ENCODE results near the gene PRKAG2. TPM values are rescaled to one million over a fixed set of nuclear protein-coding genes. Genes with fewer than 3 reads are reported as not detected.

PRKAG2 gene
- total RNA-seq, 2 experiments from 2014 or later, result 39.3 to 42.3 TPM

- H3K9me3 ChIP-seq (ENCODE audit: control insufficient read depth in 1 of 2, insufficient read depth in 1 of 2, low read length in 2 of 2), result no peaks in the 10 kb centered on the region
- no peak overlapping the region for H3K27ac Mint-ChIP-seq
Observed at GRCh38 chr7:151864561-151864960, 12.4 kb downstream of the PRKAG2 start.

GRCh38 chr7:151864081-151864480, 12.8 kb downstream of the PRKAG2 start:
- Histone ChIP-seq H3K27me3 (ENCODE audit: control insufficient read depth in 1 of 2, insufficient read depth in 2 of 2, low read length in 2 of 2) (no peaks in the 10 kb centered on the region), H3K9me3 (ENCODE audit: control insufficient read depth in 1 of 2, insufficient read depth in 1 of 2, low read length in 2 of 2) (no peaks in the 10 kb centered on the region), H3K4me1 (ENCODE audit: insufficient read depth, low read length) (peaks cover 4% of the 10 kb centered on the region), H3K4me3 (ENCODE audit: low read length) (no peak overlapping the region), H3K27ac (ENCODE audit: low read depth in 1 of 2, low read length in 2 of 2) (no peak overlapping the region), H3K36me3 (ENCODE audit: insufficient read depth, low read length) (peaks cover 7% of the 10 kb centered on the region)
- H3K36me3 Mint-ChIP-seq (ENCODE audit: low read depth), result no peaks in the 10 kb centered on the region
- ChIA-PET CTCF (no interaction called here), POLR2A (no interaction called here)
- H3K4me3 Mint-ChIP-seq, result no peak overlapping the region
- intact Hi-C loops (cut with DNase I, micrococcal nuclease), result no loop called here
- ATAC-seq (ENCODE audit: poor library complexity) (no peak), DNase-seq (no peak)
- peaks cover 38% of the 10 kb centered on the region for H3K4me1 Mint-ChIP-seq (ENCODE audit: low read depth)
- H3K9me3 Mint-ChIP-seq, result no peaks in the 10 kb centered on the region
- no peaks in the 10 kb centered on the region for H3K27me3 Mint-ChIP-seq
- H3K27ac Mint-ChIP-seq, result no peak overlapping the region
- TF ChIP-seq CTCF (IDR thresholded peaks at IDR 0.05), result no peak

More at GRCh38 chr7:151864561-151864960, 12.4 kb downstream of the PRKAG2 start:
- Histone ChIP-seq H3K27me3 (ENCODE audit: control insufficient read depth in 1 of 2, insufficient read depth in 2 of 2, low read length in 2 of 2) (no peaks in the 10 kb centered on the region), H3K27ac (ENCODE audit: low read depth in 1 of 2, low read length in 2 of 2) (no peak overlapping the region), H3K4me1 (ENCODE audit: insufficient read depth, low read length) (peaks cover 7% of the 10 kb centered on the region), H3K36me3 (ENCODE audit: insufficient read depth, low read length) (peaks cover 3% of the 10 kb centered on the region), H3K4me3 (ENCODE audit: low read length) (no peak overlapping the region)
- H3K27me3 Mint-ChIP-seq, result no peaks in the 10 kb centered on the region
- CTCF ChIA-PET, result no interaction called here
- no peak for TF ChIP-seq CTCF (IDR thresholded peaks at IDR 0.05)
- H3K9me3 Mint-ChIP-seq, result no peaks in the 10 kb centered on the region
- H3K4me1 Mint-ChIP-seq (ENCODE audit: low read depth), result peaks cover 40% of the 10 kb centered on the region
- no peak for ATAC-seq (ENCODE audit: poor library complexity)
- no peak for DNase-seq
- no peak overlapping the region for H3K4me3 Mint-ChIP-seq
- intact Hi-C loops (cut with DNase I, micrococcal nuclease), result no loop called here
- POLR2A ChIA-PET, result no interaction called here
- no peaks in the 10 kb centered on the region for H3K36me3 Mint-ChIP-seq (ENCODE audit: low read depth)

- peak in 3 of 14 experiments; percentile 6 to 41 (median 28) for DNase-seq
- no peak overlapping the region for H3K4me3 ChIP-seq (ENCODE audit: low read length)
- no peak for ATAC-seq (ENCODE audit: poor library complexity)
- peaks cover 7% of the 10 kb centered on the region for H3K36me3 ChIP-seq (ENCODE audit: insufficient read depth, low read length)
- ChIA-PET CTCF (no interaction called here), POLR2A (no interaction called here)
- intact Hi-C loops (cut with DNase I, micrococcal nuclease), result no loop called here
- H3K9me3 ChIP-seq (ENCODE audit: control insufficient read depth in 1 of 2, insufficient read depth in 1 of 2, low read length in 2 of 2), result no peaks in the 10 kb centered on the region
- Mint-ChIP-seq H3K9me3 (no peaks in the 10 kb centered on the region), H3K36me3 (ENCODE audit: low read depth) (no peaks in the 10 kb centered on the region), H3K27ac (no peak overlapping the region), H3K4me3 (no peak overlapping the region), H3K4me1 (ENCODE audit: low read depth) (peaks cover 38% of the 10 kb centered on the region), H3K27me3 (no peaks in the 10 kb centered on the region)
- H3K27me3 ChIP-seq (ENCODE audit: control insufficient read depth in 1 of 2, insufficient read depth in 2 of 2, low read length in 2 of 2), result no peaks in the 10 kb centered on the region
- no peak for TF ChIP-seq CTCF (IDR thresholded peaks at IDR 0.05)
- H3K27ac ChIP-seq (ENCODE audit: low read depth in 1 of 2, low read length in 2 of 2), result no peak overlapping the region
- H3K4me1 ChIP-seq (ENCODE audit: insufficient read depth, low read length), result peaks cover 4% of the 10 kb centered on the region
Observed at GRCh38 chr7:151863386-151864079, 13.4 kb downstream of the PRKAG2 start.
